ENCODE measurements around the gene DICER1.
A peak's percentile ranks its signal among the peaks of the same experiment; 100 is the strongest.

The DICER1 gene

GRCh38 chr14:95163666-95164065 is 6.3 kb upstream of the DICER1 start:
- H3K4me1 ChIP-seq (ENCODE audit: low read length), result no peaks in the 10 kb centered on the region
- no peak for TF ChIP-seq CTCF (IDR thresholded peaks at IDR 0.05; ENCODE audit: low read depth, low read length)

GRCh38 chr14:95163132-95163531 is 5.8 kb upstream of the DICER1 start:
- H3K27ac ChIP-seq (ENCODE audit: low read length), result no peak overlapping the region
- no peak overlapping the region for H3K4me2 ChIP-seq (ENCODE audit: low read length)
- no peaks in the 10 kb centered on the region; the same call in 1 of the 2 replicates for H3K79me2 ChIP-seq (ENCODE audit: low read length)
- H4K20me1 ChIP-seq (ENCODE audit: insufficient read depth, low read length), result no peaks in the 10 kb centered on the region
- no peaks in the 10 kb centered on the region; the same call in 1 of the 2 replicates for H3K9me3 ChIP-seq (ENCODE audit: insufficient read depth, low read length)
- TF ChIP-seq EZH2phosphoT487 (IDR thresholded peaks at IDR 0.05; ENCODE audit: low read depth) (no peak), CTCF (IDR thresholded peaks at IDR 0.05; ENCODE audit: low read depth, low read length) (no peak)
- H3K9ac ChIP-seq (ENCODE audit: low read length), result no peak overlapping the region
- H3K4me3 ChIP-seq (ENCODE audit: low read length), result no peak overlapping the region
- peaks cover 4% of the 10 kb centered on the region for H3K4me1 ChIP-seq (ENCODE audit: low read length)
- no peaks in the 10 kb centered on the region for H3K27me3 ChIP-seq (ENCODE audit: low read depth, low read length)
- peaks cover 5% of the 10 kb centered on the region for H3K36me3 ChIP-seq (replicated peaks; ENCODE audit: low read depth, low read length)
- no peak overlapping the region for H2AFZ ChIP-seq (ENCODE audit: low read depth, low read length)

More at GRCh38 chr14:95163666-95164065, 6.3 kb upstream of the DICER1 start:
- Histone ChIP-seq H3K9me3 (ENCODE audit: insufficient read depth, low read length) (no peaks in the 10 kb centered on the region; the same call in 1 of the 2 replicates), H3K36me3 (replicated peaks; ENCODE audit: low read depth, low read length) (peaks cover 5% of the 10 kb centered on the region), H3K27me3 (ENCODE audit: low read depth, low read length) (no peaks in the 10 kb centered on the region), H4K20me1 (ENCODE audit: insufficient read depth, low read length) (no peaks in the 10 kb centered on the region), H3K4me2 (ENCODE audit: low read length) (no peak overlapping the region), H3K79me2 (ENCODE audit: low read length) (no peaks in the 10 kb centered on the region), H2AFZ (ENCODE audit: low read depth, low read length) (no peak overlapping the region), H3K27ac (ENCODE audit: low read length) (no peak overlapping the region), H3K4me3 (ENCODE audit: low read length) (no peak overlapping the region), H3K9ac (ENCODE audit: low read length) (no peak overlapping the region)

- Histone ChIP-seq H3K27ac (ENCODE audit: low read length) (no peak overlapping the region), H2AFZ (ENCODE audit: low read depth, low read length) (no peak overlapping the region), H3K4me3 (ENCODE audit: low read length) (no peak overlapping the region), H3K4me2 (ENCODE audit: low read length) (no peak overlapping the region), H3K9ac (ENCODE audit: low read length) (no peak overlapping the region), H3K36me3 (replicated peaks; ENCODE audit: low read depth, low read length) (peaks cover 5% of the 10 kb centered on the region), H3K4me1 (ENCODE audit: low read length) (peaks cover 4% of the 10 kb centered on the region), H3K9me3 (ENCODE audit: insufficient read depth, low read length) (no peaks in the 10 kb centered on the region; the same call in 1 of the 2 replicates), H3K79me2 (ENCODE audit: low read length) (no peaks in the 10 kb centered on the region; the same call in 1 of the 2 replicates), H3K27me3 (ENCODE audit: low read depth, low read length) (no peaks in the 10 kb centered on the region), H4K20me1 (ENCODE audit: insufficient read depth, low read length) (no peaks in the 10 kb centered on the region)
- TF ChIP-seq CTCF (IDR thresholded peaks at IDR 0.05; ENCODE audit: low read depth, low read length), result no peak
- TF ChIP-seq EZH2phosphoT487 (IDR thresholded peaks at IDR 0.05; ENCODE audit: low read depth), result no peak
Observed at GRCh38 chr14:95162641-95163040, 5.3 kb upstream of the DICER1 start.

- Histone ChIP-seq H3K27me3 (ENCODE audit: low read depth, low read length) (no peaks in the 10 kb centered on the region), H3K36me3 (replicated peaks; ENCODE audit: low read depth, low read length) (peaks cover 5% of the 10 kb centered on the region), H3K4me1 (ENCODE audit: low read length) (peaks cover 15% of the 10 kb centered on the region), H3K4me2 (ENCODE audit: low read length) (peak overlapping the region; percentile 90), H3K27ac (ENCODE audit: low read length) (peak overlapping the region; percentile 76), H3K79me2 (ENCODE audit: low read length) (peaks cover 52% of the 10 kb centered on the region), H3K9me3 (ENCODE audit: insufficient read depth, low read length) (no peaks in the 10 kb centered on the region), H4K20me1 (ENCODE audit: insufficient read depth, low read length) (peaks cover 26% of the 10 kb centered on the region), H3K9ac (ENCODE audit: low read length) (peak overlapping the region; percentile 91), H3K4me3 (ENCODE audit: low read length) (peak overlapping the region; percentile 91), H2AFZ (ENCODE audit: low read depth, low read length) (no peak overlapping the region; the same call in 1 of the 2 replicates)
- TF ChIP-seq EZH2phosphoT487 (IDR thresholded peaks at IDR 0.05; ENCODE audit: low read depth), result no peak
- TF ChIP-seq CTCF (IDR thresholded peaks at IDR 0.05; ENCODE audit: low read depth, low read length), result no peak
Observed at GRCh38 chr14:95157048-95157326, 342 bp downstream of the DICER1 start.
